NCI-H2171 treated with DMSO at 0.1 percent for 48 hours (cell line): Measurements from ENCODE around the gene VENTX.
A peak's percentile ranks its signal among the peaks of the same experiment; 100 is the strongest.

Source experiments
- DNase-seq: peaks from one replicate; lab custom pipeline; 2025; lab: John Stamatoyannopoulos, UW

Gene VENTX

DNA sequence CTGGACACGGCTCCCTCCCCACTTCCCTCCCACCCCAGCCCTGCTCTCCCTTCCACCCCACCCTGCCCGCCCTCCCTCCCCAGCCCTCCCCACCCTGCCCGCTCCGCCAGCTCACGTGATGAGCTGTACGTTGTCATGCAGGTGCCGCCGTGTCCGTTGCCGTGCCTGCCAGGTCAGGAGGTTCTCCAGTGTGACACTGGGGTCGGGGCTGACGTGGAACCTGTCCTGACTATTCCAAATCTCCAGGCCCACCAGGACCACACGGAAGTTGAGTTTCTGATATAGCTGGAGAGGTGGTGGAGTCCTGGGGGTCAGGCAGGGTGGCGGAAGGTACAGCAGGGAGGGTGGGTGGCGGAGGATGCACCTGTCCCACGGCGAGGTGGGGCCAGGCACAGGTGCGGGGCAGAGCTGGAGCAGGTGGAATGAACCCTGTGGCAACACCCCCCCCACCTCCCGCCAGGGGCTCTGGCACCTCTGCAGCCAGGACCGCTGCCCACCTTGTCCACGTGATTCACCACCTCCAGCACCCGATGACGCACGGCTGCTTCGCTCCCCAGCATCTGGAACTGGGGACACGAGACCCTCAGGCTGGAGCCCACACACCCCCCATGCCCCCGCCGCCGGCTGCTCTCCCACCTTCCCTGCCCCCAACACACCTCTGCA is 34.8 kb downstream of the VENTX start:
- DNase-seq, result no peak

DNA sequence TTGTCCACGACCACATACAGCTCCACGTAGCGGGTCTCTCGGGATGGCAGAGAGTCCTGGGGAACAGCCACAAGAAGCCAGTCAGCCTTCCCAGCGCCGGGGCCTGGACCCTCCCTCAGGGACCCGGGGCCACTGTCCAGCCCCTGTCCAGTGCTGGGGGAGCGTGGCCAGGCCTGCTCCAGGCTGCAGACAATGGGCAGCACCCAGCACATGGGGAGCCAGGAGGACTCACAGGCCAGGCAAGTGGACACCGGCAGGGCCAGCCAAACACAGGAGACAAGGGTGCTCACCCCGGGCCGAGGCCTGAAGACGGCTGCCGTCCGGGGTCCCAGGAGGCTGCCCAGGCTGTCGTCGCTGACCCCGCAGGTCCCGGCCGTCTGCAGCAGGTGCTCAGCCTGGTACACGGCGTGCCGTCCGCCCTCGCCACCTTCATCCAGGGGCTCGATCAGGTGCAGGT is 35.3 kb downstream of the VENTX start:
- no peak for DNase-seq

DNA sequence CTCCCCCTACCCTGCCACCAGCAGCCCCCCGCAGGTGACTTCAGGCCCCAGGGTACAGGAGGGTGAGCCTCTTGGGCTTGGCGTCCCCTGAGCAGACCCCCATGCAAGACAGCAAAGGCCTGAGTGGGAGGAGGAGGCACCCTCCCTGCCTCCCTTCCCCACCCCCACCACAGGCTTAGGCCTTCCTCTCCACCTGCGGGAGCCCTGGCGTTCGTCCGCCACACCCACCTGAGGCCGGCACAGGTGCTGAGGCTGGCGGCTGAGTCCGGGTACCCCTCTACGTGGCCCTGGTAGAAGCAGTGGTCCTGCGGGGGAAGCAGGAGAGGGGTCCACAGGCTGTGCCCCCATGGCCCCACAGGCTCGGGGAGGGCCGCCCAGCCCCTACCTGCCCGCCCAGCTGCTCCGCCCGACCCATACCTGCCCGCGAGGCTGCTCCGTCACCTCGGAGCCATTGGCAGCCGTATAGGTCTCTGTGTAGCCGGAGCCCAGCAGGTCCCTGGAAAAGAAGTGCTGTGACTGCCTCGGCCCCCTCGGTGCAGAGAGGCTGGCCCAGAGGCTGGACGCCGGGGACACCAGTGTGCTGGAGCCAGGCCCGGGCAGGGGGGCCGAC is 36.0 kb downstream of the VENTX start:
- DNase-seq, result no peak

DNA sequence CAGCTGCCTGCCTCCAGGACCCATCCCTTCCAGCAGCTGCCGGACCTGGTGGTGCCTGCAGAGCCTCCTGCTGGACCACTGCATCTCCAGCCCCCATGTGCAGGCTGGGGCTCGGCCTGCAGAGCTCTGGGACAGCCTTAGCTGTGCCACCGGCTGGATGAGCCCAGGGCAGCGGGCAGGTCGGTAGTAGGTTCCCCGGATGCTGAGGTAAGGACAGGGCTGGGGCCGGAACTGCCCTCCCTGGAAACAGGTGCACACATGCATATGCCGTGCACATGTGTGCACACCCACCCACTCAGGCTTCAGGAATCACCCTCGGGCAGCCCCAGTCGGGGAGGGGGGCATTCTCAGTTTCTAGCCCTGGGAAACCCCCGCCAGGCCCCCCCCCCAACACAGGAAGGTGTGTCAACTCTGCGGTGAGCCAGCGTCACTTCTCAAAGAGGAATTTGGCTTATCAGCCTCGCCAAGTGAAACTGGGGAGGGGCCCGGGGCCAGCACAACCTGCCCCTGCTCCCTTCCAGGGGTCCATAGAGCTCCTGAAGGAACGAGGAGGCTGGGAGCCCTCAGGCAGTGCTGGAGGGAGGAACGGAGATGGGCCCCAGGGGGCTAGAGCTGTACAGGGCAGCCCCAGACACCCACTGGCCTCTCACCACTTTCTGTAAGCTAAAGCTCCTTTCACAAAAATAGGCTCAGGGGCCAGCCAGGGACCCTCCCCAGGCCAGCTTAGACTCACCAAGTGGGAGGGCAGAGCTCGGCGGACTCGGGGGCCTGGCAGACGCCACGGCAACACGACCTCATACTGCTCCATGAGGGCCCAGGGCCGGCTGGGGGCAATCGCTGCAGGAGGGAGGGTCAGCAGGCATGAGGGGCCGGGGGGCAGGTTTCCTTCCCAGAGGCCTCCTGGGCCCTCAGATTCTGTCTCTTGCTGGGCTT is 37.4 kb downstream of the VENTX start:
- DNase-seq, result no peak

DNA sequence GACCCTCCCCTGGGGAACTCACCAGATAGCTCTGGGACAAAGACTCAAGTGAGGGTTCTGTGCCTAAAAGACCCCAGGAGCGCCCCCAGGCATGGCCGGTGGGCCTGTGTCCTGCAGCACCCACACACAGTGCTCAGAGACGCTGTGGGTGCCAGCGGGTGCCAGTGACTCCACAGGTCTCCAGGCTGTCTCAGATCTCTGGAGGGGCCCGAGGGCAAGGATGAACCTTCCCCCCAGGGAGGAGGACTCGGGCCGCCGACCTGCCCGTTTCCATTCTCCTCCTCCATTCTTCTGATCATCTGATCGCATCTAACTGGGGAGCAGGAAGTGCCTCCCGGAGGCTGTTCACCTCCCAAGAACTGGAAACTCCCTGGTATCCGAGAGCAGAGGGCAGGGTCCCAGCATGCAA is 38.0 kb downstream of the VENTX start:
- no peak for DNase-seq

DNA sequence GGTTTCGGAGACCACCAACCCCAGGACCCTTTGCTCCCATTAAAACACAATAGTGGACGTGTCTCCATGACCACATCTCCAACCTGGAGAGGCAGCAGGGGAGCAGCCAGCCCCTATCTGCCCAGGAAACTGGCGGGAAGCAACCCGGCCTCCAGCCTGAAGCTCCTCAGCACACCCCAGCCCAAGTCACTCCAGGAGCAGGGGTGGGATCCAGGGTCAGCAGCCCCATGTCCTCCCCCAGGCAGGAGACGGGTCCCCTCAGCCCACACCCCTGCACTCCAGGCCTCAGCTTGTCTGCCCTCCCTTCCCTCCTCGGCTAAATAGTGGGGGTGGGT is 38.4 kb downstream of the VENTX start:
- no peak for DNase-seq

DNA sequence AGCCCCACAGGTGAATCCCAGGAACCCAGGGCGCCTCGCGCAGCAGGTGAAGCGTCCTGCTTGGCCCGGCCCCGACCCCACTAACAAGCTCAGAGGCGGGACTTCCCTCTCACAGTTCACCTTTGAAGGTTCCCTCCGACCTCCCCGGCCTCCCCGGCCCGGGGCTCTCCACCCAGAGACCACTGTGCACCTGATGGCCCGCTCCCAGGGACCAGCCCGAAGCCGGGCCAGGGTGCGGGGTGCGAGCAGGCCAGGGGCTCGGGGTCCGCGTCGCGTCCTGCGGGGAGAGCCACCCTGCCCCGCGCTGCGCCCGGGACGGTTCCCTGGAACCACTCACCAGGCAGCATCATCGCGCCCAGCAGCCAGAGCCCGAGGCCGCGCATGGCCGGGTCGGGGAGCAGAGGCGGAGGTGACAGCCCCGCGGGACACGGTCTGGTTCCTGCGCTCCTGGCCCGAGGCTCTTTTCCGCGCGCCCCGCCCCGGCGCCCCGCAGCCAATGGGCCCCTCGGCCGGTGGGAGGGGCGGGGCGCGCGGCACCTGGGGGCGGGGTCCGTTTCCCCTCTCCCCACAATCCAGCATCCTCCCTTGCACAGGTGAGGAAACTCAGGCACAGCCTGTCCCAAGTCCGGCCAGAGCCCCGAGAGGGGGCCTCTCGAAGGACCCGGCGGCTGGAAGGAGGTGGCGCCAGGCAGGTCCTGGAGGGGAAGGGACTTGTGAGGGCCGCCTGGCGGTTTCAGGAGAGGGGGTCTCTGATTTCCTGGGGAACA is 39.0 kb downstream of the VENTX start, which contains the start of gene ADAM8:
TSS of gene ADAM8 (minus strand) at position 434 of the 767 bp plus-strand sequence. CDS start at position 383, 51 bp downstream.
- DNase-seq, result peak; percentile 14

DNA sequence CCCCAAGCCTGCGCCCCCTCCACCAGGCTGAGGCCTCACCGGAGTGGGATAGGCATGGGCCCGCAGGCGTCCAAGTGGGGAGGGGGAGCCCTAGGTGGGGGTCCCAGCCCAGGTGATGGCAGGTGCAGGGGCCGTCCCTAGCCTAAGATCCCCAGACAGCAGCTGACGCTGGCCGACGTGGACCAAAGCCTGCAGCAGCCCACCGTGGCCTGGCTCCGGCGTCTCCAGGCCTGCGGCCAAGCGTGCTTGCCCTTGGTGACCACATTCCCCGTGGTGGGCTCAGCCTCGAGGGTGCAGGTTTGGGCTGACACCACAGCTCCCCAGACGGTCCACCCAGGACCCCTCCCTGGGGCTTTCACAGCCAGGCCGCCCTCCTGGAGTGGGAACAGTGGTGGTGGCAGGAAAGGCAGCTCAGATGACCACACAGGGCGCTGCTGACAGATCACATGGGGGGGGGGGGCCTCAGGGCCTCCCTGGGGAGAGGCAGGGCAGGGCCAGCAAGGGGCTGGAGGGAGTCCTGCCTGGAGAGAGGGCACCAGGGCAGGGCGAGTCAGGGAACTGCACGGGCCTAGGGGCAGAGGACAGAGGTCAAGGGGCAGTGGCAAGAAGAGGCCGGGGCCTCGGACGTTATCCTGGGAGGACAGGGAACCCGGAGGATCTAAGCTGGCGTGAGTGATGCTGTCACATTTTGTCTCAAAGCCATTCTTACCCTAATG is 39.8 kb downstream of the VENTX start:
- no peak for DNase-seq

DNA sequence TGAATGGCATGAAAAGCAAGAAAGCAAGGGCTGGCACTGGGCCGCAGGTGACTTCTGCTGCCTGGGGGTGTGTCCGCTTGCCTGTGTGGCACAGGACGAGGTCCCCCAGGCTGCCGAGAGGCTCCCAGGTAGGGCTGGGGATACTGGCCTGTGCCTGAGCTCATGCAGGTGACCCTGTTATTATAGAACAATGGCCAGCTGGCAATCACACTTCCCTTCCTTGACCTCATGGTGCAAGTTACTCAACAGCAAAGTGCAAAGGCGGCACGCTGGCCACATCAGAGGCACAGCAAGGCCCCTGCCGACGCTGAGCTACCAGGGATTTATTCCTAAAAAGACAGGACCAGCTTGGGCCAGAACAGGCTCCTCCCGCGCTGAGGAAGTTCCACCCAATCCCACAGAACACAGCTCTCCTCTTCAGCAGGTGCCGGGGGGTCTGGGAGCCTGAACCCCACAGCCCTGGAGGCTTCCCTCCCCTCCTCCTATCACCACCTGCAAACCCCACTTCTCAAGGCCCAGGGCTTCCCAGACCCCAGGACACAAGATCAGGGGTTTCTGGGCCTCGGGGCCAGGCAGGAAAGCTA is 40.4 kb downstream of the VENTX start:
- DNase-seq, result no peak

DNA sequence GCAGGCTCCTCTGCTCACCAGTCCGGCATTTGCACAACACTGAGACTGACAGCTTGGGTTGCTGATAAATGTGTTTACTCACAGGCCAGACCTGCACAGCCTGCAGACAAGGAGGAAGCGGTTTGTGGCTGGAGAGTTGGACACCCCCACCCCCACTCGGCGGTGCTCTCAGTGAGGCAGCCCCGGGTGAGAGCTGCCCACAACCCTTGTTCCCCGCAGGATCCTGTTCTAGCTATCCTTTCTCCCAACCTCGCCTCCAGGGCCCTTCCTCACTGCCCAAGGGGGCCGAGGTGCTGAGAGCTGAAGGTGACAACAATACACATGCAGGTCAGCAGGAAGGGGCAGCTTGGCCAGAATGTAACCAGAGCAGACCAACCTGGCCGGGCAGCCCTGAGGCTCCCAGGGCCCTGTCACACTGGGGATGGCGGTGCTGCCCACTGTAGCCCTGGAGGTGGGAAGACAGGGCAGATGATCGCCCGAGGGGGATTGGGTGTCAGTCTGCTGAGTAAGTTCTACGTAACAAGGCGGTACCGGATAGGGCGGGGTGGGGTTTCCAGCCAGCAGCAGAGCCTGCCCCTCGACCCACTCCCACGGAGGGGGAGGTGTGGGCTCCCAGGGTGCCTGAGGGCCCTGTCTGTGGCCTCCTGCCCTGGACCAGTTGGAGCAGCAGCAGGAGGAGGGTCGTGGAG is 41.1 kb downstream of the VENTX start:
- no peak for DNase-seq

DNA sequence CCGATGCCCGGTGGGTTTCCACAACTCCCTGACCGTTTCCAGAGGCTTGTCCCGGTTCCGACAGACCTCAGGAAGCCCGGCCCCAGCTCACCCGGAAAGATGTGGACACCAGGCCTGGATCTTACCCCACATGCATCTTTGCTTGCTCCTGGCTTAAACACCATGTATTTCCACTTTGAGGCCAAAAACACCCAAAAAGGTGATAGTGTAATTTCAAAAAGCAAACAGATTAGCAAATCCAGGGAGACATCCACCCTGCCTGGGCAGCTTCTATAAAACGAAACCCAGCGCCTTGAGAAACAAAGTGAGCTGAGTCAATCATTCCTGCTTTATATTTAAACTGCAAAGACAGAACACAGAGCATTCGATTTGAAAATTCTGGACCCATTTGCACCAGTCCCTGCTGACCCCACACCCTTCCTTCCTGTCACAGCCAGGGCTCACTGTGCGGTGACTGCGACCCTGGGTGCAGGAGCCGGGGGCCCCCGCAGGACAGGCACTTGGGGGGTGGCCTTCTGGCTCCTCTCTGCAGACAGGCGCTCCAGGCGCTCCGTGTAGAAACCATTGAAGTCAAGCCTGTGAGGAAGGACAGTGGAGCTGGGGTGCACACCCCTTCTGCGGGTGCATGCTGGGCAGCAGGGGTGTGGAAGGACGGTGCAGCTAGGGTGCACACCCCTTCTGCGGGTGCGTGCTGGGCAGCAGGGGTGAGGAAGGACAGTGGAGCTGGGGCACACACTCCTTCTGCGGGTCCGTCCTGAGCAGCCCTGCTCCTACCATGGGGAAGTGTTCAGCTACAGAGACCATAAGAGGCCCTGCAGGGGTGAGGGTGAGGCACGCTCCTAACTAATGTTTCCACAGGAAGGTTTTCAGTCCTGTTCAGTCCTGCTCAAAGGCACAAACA is 41.9 kb downstream of the VENTX start:
- DNase-seq, result no peak

DNA sequence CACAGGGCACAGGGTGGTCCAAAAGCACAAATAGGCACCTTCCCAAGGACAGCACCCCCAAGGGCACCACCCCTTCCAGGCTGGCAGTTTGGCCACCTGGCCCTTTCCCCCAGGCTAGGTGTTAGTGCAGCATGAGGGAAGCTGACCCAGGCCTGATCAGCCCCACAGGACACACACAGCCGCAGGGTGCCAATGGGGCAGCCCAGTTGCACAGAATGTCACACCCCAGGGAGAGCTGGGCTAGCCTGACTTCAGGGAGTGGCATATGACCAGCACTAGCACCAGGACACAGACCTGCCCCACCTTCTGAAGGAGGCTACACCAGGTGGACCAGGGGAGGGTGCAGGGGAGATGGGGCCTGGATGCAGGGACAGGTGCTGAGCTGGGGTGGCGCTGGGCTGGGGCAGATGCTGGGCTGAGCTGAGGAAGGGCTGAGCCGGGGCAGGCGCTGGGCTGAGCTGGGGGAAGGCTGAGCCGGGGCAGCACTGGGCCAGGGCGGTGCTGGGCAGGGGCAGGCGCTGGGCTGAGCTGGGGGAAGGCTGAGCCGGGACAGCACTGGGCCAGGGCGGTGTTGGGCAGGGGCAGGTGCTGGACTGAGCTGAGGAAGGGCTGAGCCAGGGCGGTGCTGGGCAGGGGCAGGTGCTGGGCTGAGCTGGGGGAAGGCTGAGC is 42.9 kb downstream of the VENTX start:
- no peak for DNase-seq

DNA sequence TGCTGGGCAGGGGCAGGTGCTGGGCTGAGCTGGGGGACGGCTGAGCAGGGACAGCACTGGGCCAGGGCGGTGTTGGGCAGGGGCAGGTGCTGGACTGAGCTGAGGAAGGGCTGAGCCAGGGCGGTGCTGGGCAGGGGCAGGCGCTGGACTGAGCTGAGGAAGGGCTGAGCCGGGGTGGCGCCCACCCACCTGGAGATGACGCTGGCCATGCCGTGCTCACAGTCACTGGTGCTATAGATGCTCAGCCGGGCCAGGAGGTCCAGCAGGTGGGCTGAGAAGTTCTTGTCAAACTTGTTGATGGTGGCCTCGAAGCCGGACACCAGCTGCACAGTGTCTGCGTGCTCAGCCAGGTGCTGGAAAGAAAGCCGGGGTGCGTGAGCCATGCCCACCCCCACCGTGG is 43.4 kb downstream of the VENTX start:
- no peak for DNase-seq

DNA sequence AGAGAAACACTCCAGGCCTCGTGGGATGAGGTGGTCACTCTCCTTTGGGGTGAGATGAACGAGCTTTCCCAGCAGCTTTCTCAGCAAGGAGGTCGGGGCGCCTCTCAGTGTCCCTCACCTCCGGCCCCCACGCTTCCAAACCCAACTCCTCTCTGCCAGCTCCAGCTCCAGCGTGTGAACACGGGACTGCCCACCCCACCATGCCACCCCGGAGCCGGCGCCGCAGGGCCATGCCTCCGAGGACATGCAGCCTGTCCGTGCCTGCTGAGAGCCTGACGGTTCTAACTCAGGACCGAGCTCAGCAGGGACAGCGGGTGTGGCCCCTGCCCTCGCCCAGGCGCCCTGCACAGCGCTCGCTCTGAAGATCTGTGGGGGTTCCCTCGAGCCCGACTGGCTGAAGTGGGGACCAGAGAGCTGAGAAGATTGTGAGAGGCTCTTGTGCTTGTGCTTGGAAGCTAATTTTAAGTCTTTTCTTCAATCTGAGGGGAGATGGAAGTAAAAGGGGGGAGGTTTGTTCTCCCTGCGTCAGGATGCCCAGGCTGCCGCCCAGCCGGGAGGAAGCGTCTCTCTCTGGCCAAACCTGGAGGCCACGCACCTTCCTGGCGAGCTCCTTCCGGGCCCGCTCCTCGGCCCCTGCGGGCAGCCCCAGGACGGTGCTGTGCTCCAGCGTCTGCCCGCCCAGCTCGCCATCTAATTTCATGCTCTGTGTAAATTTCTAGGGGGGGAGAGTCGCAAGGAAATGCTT is 44.1 kb downstream of the VENTX start:
- no peak for DNase-seq

DNA sequence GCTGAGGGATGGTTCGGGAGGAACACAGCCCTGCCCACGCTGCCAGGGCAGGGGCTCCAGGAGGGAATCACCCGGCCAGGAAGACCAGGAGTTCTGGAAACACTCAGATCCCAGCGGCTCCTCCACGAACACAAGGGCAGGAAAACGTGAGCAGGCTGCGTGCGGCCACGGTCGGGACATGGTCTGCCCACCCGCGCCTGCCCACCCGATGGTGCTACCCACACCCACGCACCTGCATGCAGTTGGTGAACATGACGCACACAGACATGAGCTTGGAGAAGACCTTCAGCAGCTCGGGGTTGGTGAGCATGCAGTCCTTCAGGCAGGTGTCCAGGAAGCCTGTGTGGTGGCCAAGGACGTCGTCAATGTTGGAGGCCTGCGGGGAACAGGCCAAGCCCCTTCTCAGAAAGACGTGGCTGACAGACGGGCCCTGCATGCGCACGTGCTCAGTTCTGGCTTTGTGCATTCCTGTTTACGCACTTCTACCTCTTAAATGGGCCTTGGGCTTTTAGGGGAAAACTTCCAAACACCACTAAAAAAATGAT is 45.3 kb downstream of the VENTX start:
- no peak for DNase-seq

DNA sequence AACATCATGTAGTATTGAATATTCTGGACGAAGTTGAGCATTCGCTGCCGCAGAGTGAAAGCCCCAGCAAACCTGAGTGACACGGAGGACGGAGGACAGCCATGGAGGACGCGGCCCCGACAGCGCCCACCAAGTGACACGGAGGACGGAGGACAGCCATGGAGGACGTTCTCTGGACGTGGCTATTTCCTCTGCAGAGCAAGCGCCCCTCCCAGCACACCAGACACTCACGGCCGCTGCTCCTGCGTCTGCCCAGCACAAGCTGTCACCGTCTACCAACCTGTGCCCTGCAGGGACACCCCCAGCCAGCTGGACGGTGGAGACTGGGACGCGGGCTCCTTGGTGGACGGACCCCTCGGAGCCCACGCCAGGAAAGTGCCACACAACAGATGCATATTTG is 46.3 kb downstream of the VENTX start:
- DNase-seq, result no peak

DNA sequence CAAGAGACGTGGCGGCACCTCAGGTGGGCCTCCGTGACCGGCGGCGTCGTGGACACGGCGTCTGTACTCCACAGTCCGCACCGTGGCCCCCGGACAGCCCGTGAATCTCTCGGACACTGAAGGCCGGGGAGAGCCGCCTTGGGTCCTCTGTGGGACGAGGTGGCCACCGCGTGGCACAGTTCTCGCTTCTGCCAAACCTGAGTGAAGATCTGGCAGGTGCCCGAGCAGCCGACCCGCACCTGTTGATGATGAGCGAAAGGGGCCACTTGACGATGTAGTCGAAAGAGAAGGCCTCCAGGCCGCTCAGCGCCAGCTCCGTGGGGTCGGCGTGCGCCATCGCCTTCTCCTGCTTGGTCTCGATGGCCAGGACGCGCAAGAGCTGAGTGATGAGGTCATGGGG is 47.6 kb downstream of the VENTX start:
- no peak for DNase-seq

DNA sequence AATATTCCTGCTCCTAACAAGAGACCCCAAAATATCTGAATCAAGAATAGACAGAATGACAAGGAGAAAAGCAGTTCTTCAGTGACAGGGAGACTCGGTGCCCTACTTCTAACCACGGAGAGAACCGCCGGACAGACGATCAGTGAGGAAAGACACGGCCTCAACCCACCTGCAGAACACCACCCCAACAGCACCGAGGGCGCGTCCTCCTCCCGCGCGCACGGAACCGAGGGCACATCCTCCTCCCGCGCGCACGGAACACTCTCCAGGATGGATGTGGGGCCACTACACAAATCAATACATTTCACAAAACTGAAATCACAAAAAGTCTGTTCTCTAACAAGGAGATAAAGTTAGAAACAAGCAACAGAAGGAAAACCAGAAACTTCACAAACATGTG is 48.7 kb downstream of the VENTX start:
- no peak for DNase-seq
